ENCODE data around the gene ROR2.

DNA sequence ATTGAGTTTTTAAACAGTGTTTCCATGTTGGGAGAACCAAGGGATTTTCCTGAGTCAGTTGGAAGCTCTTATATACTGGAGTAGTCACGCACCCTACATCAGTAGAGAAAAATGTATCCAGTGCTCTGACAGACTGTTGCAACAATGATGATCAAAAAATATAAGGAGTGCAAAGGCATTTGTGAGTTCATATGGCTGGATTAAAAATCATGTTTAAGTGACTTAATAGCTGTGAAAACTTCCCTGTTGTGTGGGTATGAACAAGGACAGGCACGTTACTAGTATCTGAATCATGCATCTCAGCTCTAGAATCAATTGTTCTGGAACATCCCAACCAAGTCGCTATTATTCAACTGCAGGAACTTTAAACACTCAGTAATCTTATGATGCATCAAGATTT lies 229.7 kb downstream of the ROR2 start:
- no peak for TF ChIP-seq POLR2A (IDR thresholded peaks at IDR 0.05)
- TF ChIP-seq, protein P1, sequence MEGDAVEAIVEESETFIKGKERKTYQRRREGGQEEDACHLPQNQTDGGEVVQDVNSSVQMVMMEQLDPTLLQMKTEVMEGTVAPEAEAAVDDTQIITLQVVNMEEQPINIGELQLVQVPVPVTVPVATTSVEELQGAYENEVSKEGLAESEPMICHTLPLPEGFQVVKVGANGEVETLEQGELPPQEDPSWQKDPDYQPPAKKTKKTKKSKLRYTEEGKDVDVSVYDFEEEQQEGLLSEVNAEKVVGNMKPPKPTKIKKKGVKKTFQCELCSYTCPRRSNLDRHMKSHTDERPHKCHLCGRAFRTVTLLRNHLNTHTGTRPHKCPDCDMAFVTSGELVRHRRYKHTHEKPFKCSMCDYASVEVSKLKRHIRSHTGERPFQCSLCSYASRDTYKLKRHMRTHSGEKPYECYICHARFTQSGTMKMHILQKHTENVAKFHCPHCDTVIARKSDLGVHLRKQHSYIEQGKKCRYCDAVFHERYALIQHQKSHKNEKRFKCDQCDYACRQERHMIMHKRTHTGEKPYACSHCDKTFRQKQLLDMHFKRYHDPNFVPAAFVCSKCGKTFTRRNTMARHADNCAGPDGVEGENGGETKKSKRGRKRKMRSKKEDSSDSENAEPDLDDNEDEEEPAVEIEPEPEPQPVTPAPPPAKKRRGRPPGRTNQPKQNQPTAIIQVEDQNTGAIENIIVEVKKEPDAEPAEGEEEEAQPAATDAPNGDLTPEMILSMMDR (IDR thresholded peaks at IDR 0.05), result no peak

All from Peyer's patch (tissue), 4 donors.